GM12878 (cell line): ENCODE data around the gene ZNF554. TPM values are rescaled to one million over a fixed set of nuclear protein-coding genes. Genes with fewer than 3 reads are reported as not detected.
A peak's percentile ranks its signal among the peaks of the same experiment; 100 is the strongest.

Source experiments
- CBX3 ChIP-seq: fragments of 200-600 bp; sonication (generic); IDR thresholded peaks from 2 replicates; pipeline ENCODE4 v1.6.1; 2016; ENCODE audit warnings: low read depth, borderline replicate concordance
- CBX5 ChIP-seq: sonication (generic); IDR thresholded peaks from 2 replicates; pipeline ENCODE4 v1.6.1; 2016; ENCODE audit warnings: low read depth, moderate library complexity, mild to moderate bottlenecking, inconsistent platforms
- E2F4 ChIP-seq: IDR thresholded peaks from 2 replicates; pipeline ENCODE4 v1.6.1; 2012; ENCODE audit warnings: low read depth, low read length, improper control_type of control experiment
- E2F8 ChIP-seq: fragments of 450-650 bp; IDR thresholded peaks from 2 replicates; pipeline ENCODE4 v1.6.1; 2018; ENCODE audit warnings: mild to moderate bottlenecking, low read depth, moderate library complexity; ENCODE audit not compliant: partially characterized antibody
- PML ChIP-seq: IDR thresholded peaks from 2 replicates; pipeline ENCODE4 v1.6.1; 2012; ENCODE audit warnings: low read length, inconsistent platforms
- RB1 ChIP-seq: fragments of 450-650 bp; formaldehyde crosslinking; IDR thresholded peaks from 2 replicates; pipeline ENCODE4 v1.6.1; 2017; ENCODE audit warnings: mild to moderate bottlenecking, borderline replicate concordance
- SMARCA5 ChIP-seq: fragments of 450-650 bp; IDR thresholded peaks from 2 replicates; pipeline ENCODE4 v1.6.1; 2017; ENCODE audit warnings: mild to moderate bottlenecking
- ZNF24 ChIP-seq: fragments of 450-650 bp; IDR thresholded peaks from 2 replicates; pipeline ENCODE4 v1.6.1; 2017; ENCODE audit warnings: antibody characterized with exemption, mild to moderate bottlenecking
- polyA plus RNA-seq, 11 experiments: library from polyadenylated mRNA; depleted of rRNA in 4 of 11; unstranded in 6 of 11; stranded (reverse) in 5 of 11; fragments of >200 nt; fragmentation: Nextera tagmentation in 4 of 11; fragmentation: Illumina TruSeq in 1 of 11; extraction: Ambion mirVana in 4 of 11; extraction: Trizol in 1 of 11; gene quantifications; 1 replicate in 1 of 11; 2 replicates in 10 of 11; pipeline versions ENCODE4 v1.2.1 to v1.2.3, GENCODE V29; 2011 to 2016; ENCODE audit warnings: inconsistent platforms in 2 of 11, missing spikeins in 2 of 11, low read depth in 1 of 11
- total RNA-seq, 4 experiments: library from RNA; depleted of rRNA in 3 of 4; stranded (reverse); fragments of >200 nt in 3 of 4; fragmentation: Illumina TruSeq in 1 of 4; extraction: Trizol in 1 of 4; gene quantifications; 2 replicates each; pipeline versions ENCODE4 v1.2.1 to v1.2.3, GENCODE V29; 2013 to 2021
- TF ChIP-seq, protein P1 (sequence below): IDR thresholded peaks from 2 replicates; pipeline ENCODE4 v1.6.1; 2012; ENCODE audit warnings: improper control_type of control experiment, low read depth, low read length; ENCODE audit not compliant: insufficient replicate concordance

The ZNF554 gene
- total and polyA plus RNA-seq, 10 of the 15 experiments (the other 5 are each of a cell fraction or from before 2014, with no cell fraction given), result 0.19 to 2.1 (median 1.4) TPM

DNA sequence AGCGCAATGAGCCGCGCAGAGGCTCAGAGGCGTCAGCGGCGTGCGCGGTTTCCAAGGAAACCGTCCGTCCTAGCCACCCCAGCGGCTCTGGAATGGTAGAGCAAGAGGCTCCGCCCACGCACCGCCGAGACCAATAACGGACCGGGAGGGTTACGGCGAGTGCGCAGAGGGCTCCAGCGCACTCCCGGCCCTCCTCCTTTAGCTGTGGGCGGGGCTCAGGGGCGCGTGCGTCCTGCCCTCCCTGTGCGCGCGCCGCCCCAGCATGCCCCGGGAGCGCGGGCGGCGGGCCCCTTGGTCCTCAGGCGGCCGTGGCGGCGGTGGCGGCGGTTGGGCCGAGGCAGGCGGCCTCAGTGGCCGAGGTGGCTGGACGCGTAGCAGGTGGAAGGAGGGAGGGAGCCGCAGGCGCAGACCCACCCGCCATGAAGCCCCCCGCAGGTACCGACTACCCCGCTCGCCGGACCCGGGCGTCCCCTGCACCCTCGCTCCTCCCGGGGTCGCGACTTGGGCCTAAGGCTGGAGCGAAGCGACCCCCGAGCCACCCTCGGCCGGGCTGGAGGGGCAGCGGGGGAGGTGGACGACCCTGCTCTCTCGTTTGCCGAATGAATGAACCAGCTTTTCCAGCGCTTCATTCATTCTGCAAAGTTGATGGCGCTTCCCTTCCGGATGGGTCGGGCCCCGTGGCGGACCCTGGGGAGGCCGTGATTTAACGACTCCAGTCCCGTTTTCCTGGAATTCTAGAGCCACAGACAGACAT is 34.2 kb upstream of the ZNF554 start, which contains the start of gene THOP1 (continued):
- TF ChIP-seq E2F8, result no peak
- TF ChIP-seq E2F4, result peak; percentile 54; the same call in 1 of the 2 replicates
- 0 out of 2 replicates have a peak, but pooled peaks have one; percentile 74 for TF ChIP-seq ZNF24
- TF ChIP-seq CBX3, result no peak
- TF ChIP-seq, protein P1, sequence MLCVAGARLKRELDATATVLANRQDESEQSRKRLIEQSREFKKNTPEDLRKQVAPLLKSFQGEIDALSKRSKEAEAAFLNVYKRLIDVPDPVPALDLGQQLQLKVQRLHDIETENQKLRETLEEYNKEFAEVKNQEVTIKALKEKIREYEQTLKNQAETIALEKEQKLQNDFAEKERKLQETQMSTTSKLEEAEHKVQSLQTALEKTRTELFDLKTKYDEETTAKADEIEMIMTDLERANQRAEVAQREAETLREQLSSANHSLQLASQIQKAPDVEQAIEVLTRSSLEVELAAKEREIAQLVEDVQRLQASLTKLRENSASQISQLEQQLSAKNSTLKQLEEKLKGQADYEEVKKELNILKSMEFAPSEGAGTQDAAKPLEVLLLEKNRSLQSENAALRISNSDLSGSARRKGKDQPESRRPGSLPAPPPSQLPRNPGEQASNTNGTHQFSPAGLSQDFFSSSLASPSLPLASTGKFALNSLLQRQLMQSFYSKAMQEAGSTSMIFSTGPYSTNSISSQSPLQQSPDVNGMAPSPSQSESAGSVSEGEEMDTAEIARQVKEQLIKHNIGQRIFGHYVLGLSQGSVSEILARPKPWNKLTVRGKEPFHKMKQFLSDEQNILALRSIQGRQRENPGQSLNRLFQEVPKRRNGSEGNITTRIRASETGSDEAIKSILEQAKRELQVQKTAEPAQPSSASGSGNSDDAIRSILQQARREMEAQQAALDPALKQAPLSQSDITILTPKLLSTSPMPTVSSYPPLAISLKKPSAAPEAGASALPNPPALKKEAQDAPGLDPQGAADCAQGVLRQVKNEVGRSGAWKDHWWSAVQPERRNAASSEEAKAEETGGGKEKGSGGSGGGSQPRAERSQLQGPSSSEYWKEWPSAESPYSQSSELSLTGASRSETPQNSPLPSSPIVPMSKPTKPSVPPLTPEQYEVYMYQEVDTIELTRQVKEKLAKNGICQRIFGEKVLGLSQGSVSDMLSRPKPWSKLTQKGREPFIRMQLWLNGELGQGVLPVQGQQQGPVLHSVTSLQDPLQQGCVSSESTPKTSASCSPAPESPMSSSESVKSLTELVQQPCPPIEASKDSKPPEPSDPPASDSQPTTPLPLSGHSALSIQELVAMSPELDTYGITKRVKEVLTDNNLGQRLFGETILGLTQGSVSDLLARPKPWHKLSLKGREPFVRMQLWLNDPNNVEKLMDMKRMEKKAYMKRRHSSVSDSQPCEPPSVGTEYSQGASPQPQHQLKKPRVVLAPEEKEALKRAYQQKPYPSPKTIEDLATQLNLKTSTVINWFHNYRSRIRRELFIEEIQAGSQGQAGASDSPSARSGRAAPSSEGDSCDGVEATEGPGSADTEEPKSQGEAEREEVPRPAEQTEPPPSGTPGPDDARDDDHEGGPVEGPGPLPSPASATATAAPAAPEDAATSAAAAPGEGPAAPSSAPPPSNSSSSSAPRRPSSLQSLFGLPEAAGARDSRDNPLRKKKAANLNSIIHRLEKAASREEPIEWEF, result no peak
- TF ChIP-seq CBX5, result no peak
- peak; percentile 84 for TF ChIP-seq RB1
- no peak for TF ChIP-seq PML
- TF ChIP-seq SMARCA5, result peak; percentile 63; the same call in 1 of the 2 replicates
